ENCODE data around the gene KCNK3.
"Not testable (repeated sequence)": the region's sequence is repeated elsewhere in the genome, so short reads cannot be mapped to it uniquely, and the experiment has no call there.

Gene KCNK3

GRCh38 chr2:26744953-26745352, 52.4 kb downstream of the KCNK3 start:
- H3K36me3 ChIP-seq (ENCODE audit: control insufficient read depth, insufficient read depth, low read length): no peaks in the 10 kb centered on the region
- no peaks in the 10 kb centered on the region for H3K27me3 ChIP-seq (ENCODE audit: control insufficient read depth, insufficient read depth, low read length)
- H3K4me3 ChIP-seq (ENCODE audit: low read length): no peak overlapping the region
- peaks cover 8% of the 10 kb centered on the region for H3K4me1 ChIP-seq (ENCODE audit: control insufficient read depth, insufficient read depth, low read length)
- H3K9ac ChIP-seq (ENCODE audit: low read length): no peak overlapping the region
- no peaks in the 10 kb centered on the region for H3K9me3 ChIP-seq (ENCODE audit: control insufficient read depth, low read length)

- Histone ChIP-seq H3K4me3 (ENCODE audit: low read length) (no peak overlapping the region), H3K36me3 (ENCODE audit: control insufficient read depth, insufficient read depth, low read length) (no peaks in the 10 kb centered on the region), H3K4me1 (ENCODE audit: control insufficient read depth, insufficient read depth, low read length) (peaks cover 8% of the 10 kb centered on the region), H3K9me3 (ENCODE audit: control insufficient read depth, low read length) (no peaks in the 10 kb centered on the region), H3K9ac (ENCODE audit: low read length) (no peak overlapping the region), H3K27me3 (ENCODE audit: control insufficient read depth, insufficient read depth, low read length) (no peaks in the 10 kb centered on the region)
Observed at GRCh38 chr2:26745609-26746327, 53.2 kb downstream of the KCNK3 start.

- Histone ChIP-seq H3K36me3 (ENCODE audit: control insufficient read depth, insufficient read depth, low read length) (no peaks in the 10 kb centered on the region), H3K4me1 (ENCODE audit: control insufficient read depth, insufficient read depth, low read length) (no peaks in the 10 kb centered on the region), H3K27me3 (ENCODE audit: control insufficient read depth, insufficient read depth, low read length) (no peaks in the 10 kb centered on the region), H3K9me3 (ENCODE audit: control insufficient read depth, low read length) (no peaks in the 10 kb centered on the region), H3K4me3 (ENCODE audit: low read length) (no peak overlapping the region), H3K9ac (ENCODE audit: low read length) (no peak overlapping the region)
Observed at GRCh38 chr2:26746934-26747333, 54.4 kb downstream of the KCNK3 start.

- not testable (repeated sequence) for H3K9ac ChIP-seq (ENCODE audit: low read length); H3K9me3 ChIP-seq (ENCODE audit: control insufficient read depth, low read length); H3K4me1 ChIP-seq (ENCODE audit: control insufficient read depth, insufficient read depth, low read length); H3K4me3 ChIP-seq (ENCODE audit: low read length); H3K27me3 ChIP-seq (ENCODE audit: control insufficient read depth, insufficient read depth, low read length); H3K36me3 ChIP-seq (ENCODE audit: control insufficient read depth, insufficient read depth, low read length)
Observed at GRCh38 chr2:26749787-26750420, 57.4 kb downstream of the KCNK3 start.

GRCh38 chr2:26750467-26750866, 57.9 kb downstream of the KCNK3 start:
- not testable (repeated sequence) for H3K27me3 ChIP-seq (ENCODE audit: control insufficient read depth, insufficient read depth, low read length); H3K9me3 ChIP-seq (ENCODE audit: control insufficient read depth, low read length); H3K9ac ChIP-seq (ENCODE audit: low read length); H3K36me3 ChIP-seq (ENCODE audit: control insufficient read depth, insufficient read depth, low read length); H3K4me1 ChIP-seq (ENCODE audit: control insufficient read depth, insufficient read depth, low read length); H3K4me3 ChIP-seq (ENCODE audit: low read length)

GRCh38 chr2:26752656-26753055, 60.1 kb downstream of the KCNK3 start:
- Histone ChIP-seq H3K4me1 (ENCODE audit: control insufficient read depth, insufficient read depth, low read length) (peaks cover 18% of the 10 kb centered on the region), H3K36me3 (ENCODE audit: control insufficient read depth, insufficient read depth, low read length) (no peaks in the 10 kb centered on the region), H3K9ac (ENCODE audit: low read length) (no peak overlapping the region), H3K27me3 (ENCODE audit: control insufficient read depth, insufficient read depth, low read length) (no peaks in the 10 kb centered on the region), H3K4me3 (ENCODE audit: low read length) (no peak overlapping the region), H3K9me3 (ENCODE audit: control insufficient read depth, low read length) (no peaks in the 10 kb centered on the region)

- Histone ChIP-seq H3K4me3 (ENCODE audit: low read length) (no peak overlapping the region), H3K9me3 (ENCODE audit: control insufficient read depth, low read length) (no peaks in the 10 kb centered on the region), H3K4me1 (ENCODE audit: control insufficient read depth, insufficient read depth, low read length) (peaks cover 30% of the 10 kb centered on the region)
Observed at GRCh38 chr2:26754539-26754938, 62.0 kb downstream of the KCNK3 start.

GRCh38 chr2:26754972-26755670, 62.6 kb downstream of the KCNK3 start:
- H3K27me3 ChIP-seq (ENCODE audit: control insufficient read depth, insufficient read depth, low read length): no peaks in the 10 kb centered on the region
- no peak overlapping the region for H3K4me3 ChIP-seq (ENCODE audit: low read length)
- no peaks in the 10 kb centered on the region for H3K9me3 ChIP-seq (ENCODE audit: control insufficient read depth, low read length)
- H3K9ac ChIP-seq (ENCODE audit: low read length): no peak overlapping the region
- H3K36me3 ChIP-seq (ENCODE audit: control insufficient read depth, insufficient read depth, low read length): no peaks in the 10 kb centered on the region
- H3K4me1 ChIP-seq (ENCODE audit: control insufficient read depth, insufficient read depth, low read length): peaks cover 30% of the 10 kb centered on the region

More at GRCh38 chr2:26754539-26754938, 62.0 kb downstream of the KCNK3 start:
- Histone ChIP-seq H3K9ac (ENCODE audit: low read length) (no peak overlapping the region), H3K36me3 (ENCODE audit: control insufficient read depth, insufficient read depth, low read length) (no peaks in the 10 kb centered on the region), H3K27me3 (ENCODE audit: control insufficient read depth, insufficient read depth, low read length) (no peaks in the 10 kb centered on the region)

- Histone ChIP-seq H3K9ac (ENCODE audit: low read length) (no peak overlapping the region), H3K4me1 (ENCODE audit: control insufficient read depth, insufficient read depth, low read length) (peaks cover 30% of the 10 kb centered on the region), H3K27me3 (ENCODE audit: control insufficient read depth, insufficient read depth, low read length) (no peaks in the 10 kb centered on the region), H3K9me3 (ENCODE audit: control insufficient read depth, low read length) (no peaks in the 10 kb centered on the region), H3K4me3 (ENCODE audit: low read length) (no peak overlapping the region), H3K36me3 (ENCODE audit: control insufficient read depth, insufficient read depth, low read length) (no peaks in the 10 kb centered on the region)
Observed at GRCh38 chr2:26756337-26756736, 63.8 kb downstream of the KCNK3 start.

- H3K9ac ChIP-seq (ENCODE audit: low read length): no peak overlapping the region
- no peak overlapping the region for H3K4me3 ChIP-seq (ENCODE audit: low read length)
- H3K27me3 ChIP-seq (ENCODE audit: control insufficient read depth, insufficient read depth, low read length): no peaks in the 10 kb centered on the region
- H3K4me1 ChIP-seq (ENCODE audit: control insufficient read depth, insufficient read depth, low read length): peaks cover 30% of the 10 kb centered on the region
- no peaks in the 10 kb centered on the region for H3K9me3 ChIP-seq (ENCODE audit: control insufficient read depth, low read length)
- no peaks in the 10 kb centered on the region for H3K36me3 ChIP-seq (ENCODE audit: control insufficient read depth, insufficient read depth, low read length)
Observed at GRCh38 chr2:26757873-26758789, 65.6 kb downstream of the KCNK3 start.

GRCh38 chr2:26758790-26759321, 66.3 kb downstream of the KCNK3 start:
- peaks cover 33% of the 10 kb centered on the region for H3K4me1 ChIP-seq (ENCODE audit: control insufficient read depth, insufficient read depth, low read length)
- no peak overlapping the region for H3K9ac ChIP-seq (ENCODE audit: low read length)
- H3K36me3 ChIP-seq (ENCODE audit: control insufficient read depth, insufficient read depth, low read length): no peaks in the 10 kb centered on the region
- no peaks in the 10 kb centered on the region for H3K27me3 ChIP-seq (ENCODE audit: control insufficient read depth, insufficient read depth, low read length)
- no peak overlapping the region for H3K4me3 ChIP-seq (ENCODE audit: low read length)
- H3K9me3 ChIP-seq (ENCODE audit: control insufficient read depth, low read length): no peaks in the 10 kb centered on the region
